Kidney (tissue), 14 donors: ENCODE results near the gene CCDC50. TPM values are rescaled to one million over a fixed set of nuclear protein-coding genes. Genes with fewer than 3 reads are reported as not detected.

Experiments used
- DNase-seq, 5 donors: peaks; one replicate each; pipeline ENCODE4 v3.0.0-alpha.2; 2013 to 2020
- FAIRE-seq: peaks from 2 replicates; lab custom pipeline; 2012; peaks lifted over from hg19 to GRCh38; lab: Jason Lieb, UNC
- H3K27ac ChIP-seq, 2 donors: one replicate each; pipeline ENCODE4 v1.7.0; 2013; ENCODE audit warnings: low read depth in 2 of 2, low read length in 2 of 2, inconsistent platforms in 1 of 2
- H3K27me3 ChIP-seq: one replicate; pipeline ENCODE4 v1.7.1; 2013; ENCODE audit warnings: low read length, inconsistent platforms; ENCODE audit not compliant: control insufficient read depth, insufficient read depth
- H3K36me3 ChIP-seq, 3 donors: one replicate each; pipeline versions ENCODE4 v1.7.0 to v1.7.1; 2013; ENCODE audit warnings: low read length in 3 of 3, control low read depth in 1 of 3, inconsistent platforms in 1 of 3; ENCODE audit not compliant: insufficient read depth in 3 of 3, control insufficient read depth in 2 of 3
- H3K4me1 ChIP-seq, 3 donors: one replicate each; pipeline versions ENCODE4 v1.7.0 to v1.7.1; 2013; ENCODE audit warnings: low read length in 3 of 3, inconsistent platforms in 1 of 3, low read depth in 1 of 3; ENCODE audit not compliant: control insufficient read depth in 2 of 3, insufficient read depth in 2 of 3
- H3K4me3 ChIP-seq, 3 donors: one replicate each; pipeline versions ENCODE4 v1.7.0 to v1.8.1; 2013; ENCODE audit warnings: low read length in 3 of 3, control low read depth in 1 of 3, inconsistent platforms in 1 of 3
- H3K9ac ChIP-seq, 3 donors: one replicate each; pipeline versions ENCODE4 v1.7.0 to v1.7.1; 2013; ENCODE audit warnings: low read length in 3 of 3, control low read depth in 1 of 3, inconsistent platforms in 1 of 3
- H3K9me3 ChIP-seq, 3 donors: one replicate each; pipeline versions ENCODE4 v1.7.0 to v1.7.1; 2013; ENCODE audit warnings: low read length in 3 of 3, control low read depth in 1 of 3, inconsistent platforms in 1 of 3; ENCODE audit not compliant: control insufficient read depth in 2 of 3, insufficient read depth in 1 of 3
- CTCF ChIP-seq: IDR thresholded peaks from 3 replicates; pipeline ENCODE4 v1.5.1; 2012; ENCODE audit warnings: mild to moderate bottlenecking, moderate library complexity, borderline replicate concordance; ENCODE audit not compliant: insufficient read depth; ENCODE audit errors: extremely low read depth
- intact Hi-C: fragments of 100-400 bp; cut with DNase I; formaldehyde crosslinking; loops from one replicate; pipeline ENCODE4 v1.11.1; 2022
- polyA plus RNA-seq: library from polyadenylated mRNA; stranded (reverse); fragments of 350-450 nt; fragmentation: Illumina TruSeq; extraction: RNeasy Lipid Tissue Mini Kit (QIAGEN cat#74804); gene quantifications from one replicate; pipeline ENCODE4 v1.2.3, GENCODE V29; 2014; ENCODE audit warnings: low read depth, low replicate concordance; ENCODE audit not compliant: insufficient read depth
- total RNA-seq: library from RNA; stranded (reverse); fragmentation: NEBNext Ultra II Directional; extraction: Animal tissue kit (Norgen Biotek cat#: 25700); gene quantifications from one replicate; pipeline ENCODE4 v1.2.1, GENCODE V29; 2021
- donor health status: control.
- donor health status: control.
- donor health status: control.
- donor health status: control.
- donor health status: control.
- donor health status: DM: yes; HTN: yes; CAD: no.
- donor health status: Normal renal cell carcinoma (clear cell type).

The CCDC50 gene
- total and polyA plus RNA-seq, 2 donors from 2014 or later = 34.7 to 105 TPM

DNA sequence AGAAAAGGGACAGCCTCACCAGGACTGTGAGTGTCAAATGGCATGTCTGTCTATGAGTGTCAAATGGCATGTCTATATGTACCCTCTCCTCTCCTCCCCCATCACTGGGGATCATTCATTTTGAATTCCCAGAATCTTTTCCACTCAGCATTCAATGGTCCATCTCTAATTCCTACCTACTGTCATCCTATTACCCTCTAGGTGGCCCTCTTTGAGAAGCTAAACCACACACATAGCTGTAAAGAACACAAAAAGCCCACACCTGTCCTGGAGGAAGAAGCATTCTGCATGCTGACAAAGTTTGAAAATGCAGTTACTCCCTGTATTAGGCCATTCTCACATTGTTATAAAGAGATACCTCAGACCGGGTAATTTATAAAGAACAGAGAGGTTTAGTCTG is 85.5 kb downstream of the CCDC50 start:
- no peak for DNase-seq
- Histone ChIP-seq H3K27ac (no peak overlapping the region), H3K27me3 (no peaks in the 10 kb centered on the region), H3K4me1 (no peaks in the 10 kb centered on the region), H3K36me3 (no peaks in the 10 kb centered on the region), H3K4me3 (no peak overlapping the region), H3K9ac (no peak overlapping the region), H3K9me3 (peaks cover 0 to 2% (median 0%) of the 10 kb centered on the region in 3 donors)
- FAIRE-seq = no peak
- TF ChIP-seq CTCF = no peak
- intact Hi-C loops = no loop called here

DNA sequence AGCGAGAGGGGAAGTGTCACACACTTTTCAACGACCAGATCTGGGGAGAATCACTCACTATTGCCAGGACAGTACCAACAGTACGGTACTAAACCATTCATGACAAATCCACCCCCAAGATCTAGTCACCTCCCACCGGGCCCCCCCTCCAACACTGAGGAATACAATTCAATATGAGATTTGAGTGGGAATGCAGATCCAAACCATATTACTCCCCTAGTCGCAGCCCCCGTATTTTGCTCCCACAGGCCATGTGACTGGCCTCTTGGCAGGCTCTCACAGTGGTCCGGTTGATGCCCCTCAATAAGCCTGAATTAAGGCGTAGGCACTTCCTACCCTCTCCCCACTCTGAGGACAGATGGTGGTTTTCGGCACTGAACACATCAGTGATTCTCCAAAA is 86.4 kb downstream of the CCDC50 start:
- intact Hi-C loops = no loop called here
- DNase-seq (peak in 1 of 5 donors; percentile 45), FAIRE-seq (no peak)

GRCh38 chr3:191417457-191417729 is 88.2 kb downstream of the CCDC50 start:
- FAIRE-seq (no peak), DNase-seq (no peak)
- H3K27ac ChIP-seq = no peak overlapping the region
- no peaks in the 10 kb centered on the region for H3K36me3 ChIP-seq
- no peaks in the 10 kb centered on the region for H3K9me3 ChIP-seq
- H3K4me3 ChIP-seq = no peak overlapping the region
- intact Hi-C loops = no loop called here
- no peaks in the 10 kb centered on the region for H3K4me1 ChIP-seq
- H3K27me3 ChIP-seq = no peaks in the 10 kb centered on the region
- H3K9ac ChIP-seq = no peak overlapping the region
- TF ChIP-seq CTCF = no peak

More for the DNA sequence above, 86.4 kb downstream of the CCDC50 start:
- H3K27me3 ChIP-seq = no peaks in the 10 kb centered on the region
- no peak overlapping the region for H3K27ac ChIP-seq
- H3K4me3 ChIP-seq = no peak overlapping the region
- H3K36me3 ChIP-seq = no peaks in the 10 kb centered on the region
- no peaks in the 10 kb centered on the region for H3K4me1 ChIP-seq
- H3K9ac ChIP-seq = no peak overlapping the region
- TF ChIP-seq CTCF = no peak
- H3K9me3 ChIP-seq = no peaks in the 10 kb centered on the region

GRCh38 chr3:191420771-191421170 is 91.6 kb downstream of the CCDC50 start:
- H3K9me3 ChIP-seq = peaks cover 0 to 4% (median 0%) of the 10 kb centered on the region in 3 donors
- no peaks in the 10 kb centered on the region for H3K36me3 ChIP-seq
- no peaks in the 10 kb centered on the region for H3K27me3 ChIP-seq
- H3K4me1 ChIP-seq = no peaks in the 10 kb centered on the region
- no peak for TF ChIP-seq CTCF
- intact Hi-C loops = no loop called here
- H3K27ac ChIP-seq = no peak overlapping the region
- DNase-seq (no peak), FAIRE-seq (no peak)
- no peak overlapping the region for H3K9ac ChIP-seq
- H3K4me3 ChIP-seq = no peak overlapping the region
